PC-3 (cell line): ENCODE measurements around the gene SH3GL3. TPM values are rescaled to one million over a fixed set of nuclear protein-coding genes. Genes with fewer than 3 reads are reported as not detected.

ENCODE experiments used
- ATAC-seq: fragments of 200-7000 bp; cut with Tn5 transposase; 2 replicates; pipeline ENCODE4 v1.9.1; 2020; ENCODE audit warnings: mild to moderate bottlenecking, moderate library complexity
- BruUV-seq: library from RNA; stranded (reverse); fragments of 400-500 nt; replicated peaks from 2 replicates; lab custom pipeline; 2021; lab: Mats Ljungman, UMichigan
- CTCF ChIA-PET: fragments of 300-600 bp; sonication (Branson Sonifier 250); formaldehyde crosslinking; loops from one replicate; lab custom pipeline; 2022; ENCODE audit warnings: antibody characterized with exemption; lab: Charles Lee
- POLR2A ChIA-PET: fragments of 300-600 bp; sonication (Branson Sonifier 250); formaldehyde crosslinking; loops from one replicate; lab custom pipeline; 2022; ENCODE audit warnings: antibody characterized with exemption; ENCODE audit not compliant: unreplicated experiment; lab: Charles Lee
- DNase-seq: peaks from one replicate; pipeline ENCODE4 v3.0.0-alpha.2; 2015
- H2AFZ ChIP-seq: fragments of 300-600 bp; sonication (generic); 2 replicates; pipeline ENCODE4 v1.6.0; 2016; ENCODE audit warnings: antibody characterized with exemption, low read length
- H3F3A ChIP-seq: fragments of 300-600 bp; sonication (generic); one replicate; pipeline ENCODE4 v1.6.0; 2017; ENCODE audit warnings: antibody characterized with exemption, low read length, control low read depth, mild to moderate bottlenecking; ENCODE audit not compliant: unreplicated experiment
- H3K27ac ChIP-seq: fragments of 300-600 bp; sonication (generic); 2 replicates; pipeline ENCODE4 v1.5.1; 2016; ENCODE audit warnings: mild to moderate bottlenecking, low read length
- H3K27me3 ChIP-seq: fragments of 300-600 bp; sonication (generic); 2 replicates; pipeline ENCODE4 v1.6.1; 2016; ENCODE audit warnings: low read length, mixed read lengths
- H3K36me3 ChIP-seq: fragments of 300-600 bp; sonication (generic); 2 replicates; pipeline ENCODE4 v1.6.1; 2016; ENCODE audit warnings: low read depth, mixed run types, low read length, mixed read lengths
- H3K4me1 ChIP-seq: fragments of 300-600 bp; sonication (generic); 2 replicates; pipeline ENCODE4 v1.5.1; 2016; ENCODE audit warnings: low read length; ENCODE audit not compliant: insufficient read depth
- H3K4me2 ChIP-seq: fragments of 300-600 bp; sonication (generic); 2 replicates; pipeline ENCODE4 v1.6.0; 2016; ENCODE audit warnings: low read length
- H3K4me3 ChIP-seq: fragments of 300-600 bp; sonication (generic); 2 replicates; pipeline ENCODE4 v1.5.1; 2016; ENCODE audit warnings: mild to moderate bottlenecking, low read length, mixed read lengths
- H3K79me2 ChIP-seq: fragments of 300-600 bp; sonication (generic); 2 replicates; pipeline ENCODE4 v1.6.1; 2017; ENCODE audit warnings: low read length, mixed read lengths
- H3K9ac ChIP-seq: fragments of 300-600 bp; sonication (generic); 2 replicates; pipeline ENCODE4 v1.6.0; 2016; ENCODE audit warnings: mild to moderate bottlenecking, low read length
- H3K9me2 ChIP-seq: fragments of 300-600 bp; sonication (generic); replicated peaks from 2 replicates; pipeline ENCODE4 v1.6.1; 2016; ENCODE audit warnings: mixed run types, low read length, mixed read lengths
- H3K9me3 ChIP-seq: fragments of 300-600 bp; sonication (generic); 2 replicates; pipeline ENCODE4 v1.6.1; 2016; ENCODE audit warnings: low read length, mixed read lengths
- H4K20me1 ChIP-seq: fragments of 300-600 bp; sonication (generic); 2 replicates; pipeline ENCODE4 v1.6.1; 2016; ENCODE audit warnings: low read length, mixed read lengths
- EZH2 ChIP-seq: fragments of 300-600 bp; sonication (generic); IDR thresholded peaks from one replicate; pipeline ENCODE4 v1.6.1; 2017; ENCODE audit warnings: antibody characterized with exemption, mild to moderate bottlenecking, low read length; ENCODE audit not compliant: unreplicated experiment
- EZH2phosphoT487 ChIP-seq: fragments of 300-600 bp; sonication (generic); IDR thresholded peaks from 2 replicates; pipeline ENCODE4 v1.6.1; 2018; ENCODE audit warnings: mild to moderate bottlenecking, antibody characterized with exemption, low read length, borderline replicate concordance
- intact Hi-C: fragments of 100-400 bp; cut with micrococcal nuclease; formaldehyde crosslinking; loops from 2 replicates; pipeline ENCODE4 v1.9.0; 2023
- total RNA-seq: library from RNA; depleted of rRNA; stranded (reverse); fragments of >200 nt; gene quantifications from 2 replicates; pipeline ENCODE4 v1.2.3, GENCODE V29; 2014
- TF ChIP-seq, protein P1 (sequence below): fragments of 300-600 bp; sonication (generic); conservative IDR thresholded peaks from 2 replicates; pipeline ENCODE4 v1.5.1; 2017; ENCODE audit warnings: antibody characterized with exemption, low read depth, mild to moderate bottlenecking, low read length

The SH3GL3 gene
- total RNA-seq, 1 experiment from 2014 or later, result 3.6 TPM

- no TSS peak for BruUV-seq
- H3K9me2 ChIP-seq, result no peaks in the 10 kb centered on the region
- TF ChIP-seq EZH2phosphoT487, result no peak
- TF ChIP-seq, protein P1, sequence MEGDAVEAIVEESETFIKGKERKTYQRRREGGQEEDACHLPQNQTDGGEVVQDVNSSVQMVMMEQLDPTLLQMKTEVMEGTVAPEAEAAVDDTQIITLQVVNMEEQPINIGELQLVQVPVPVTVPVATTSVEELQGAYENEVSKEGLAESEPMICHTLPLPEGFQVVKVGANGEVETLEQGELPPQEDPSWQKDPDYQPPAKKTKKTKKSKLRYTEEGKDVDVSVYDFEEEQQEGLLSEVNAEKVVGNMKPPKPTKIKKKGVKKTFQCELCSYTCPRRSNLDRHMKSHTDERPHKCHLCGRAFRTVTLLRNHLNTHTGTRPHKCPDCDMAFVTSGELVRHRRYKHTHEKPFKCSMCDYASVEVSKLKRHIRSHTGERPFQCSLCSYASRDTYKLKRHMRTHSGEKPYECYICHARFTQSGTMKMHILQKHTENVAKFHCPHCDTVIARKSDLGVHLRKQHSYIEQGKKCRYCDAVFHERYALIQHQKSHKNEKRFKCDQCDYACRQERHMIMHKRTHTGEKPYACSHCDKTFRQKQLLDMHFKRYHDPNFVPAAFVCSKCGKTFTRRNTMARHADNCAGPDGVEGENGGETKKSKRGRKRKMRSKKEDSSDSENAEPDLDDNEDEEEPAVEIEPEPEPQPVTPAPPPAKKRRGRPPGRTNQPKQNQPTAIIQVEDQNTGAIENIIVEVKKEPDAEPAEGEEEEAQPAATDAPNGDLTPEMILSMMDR, result no peak
- no peak for TF ChIP-seq EZH2
- ChIA-PET POLR2A (no interaction called here), CTCF (no interaction called here)
- H2AFZ ChIP-seq, result no peak overlapping the region
- ATAC-seq, result no peak
- no peaks in the 10 kb centered on the region for H4K20me1 ChIP-seq
- no peak for DNase-seq
- H3K9me3 ChIP-seq, result no peaks in the 10 kb centered on the region
- H3K27ac ChIP-seq, result no peak overlapping the region
- H3K79me2 ChIP-seq, result no peaks in the 10 kb centered on the region
- H3K4me3 ChIP-seq, result no peak overlapping the region
- intact Hi-C loops, result no loop called here
- H3K4me2 ChIP-seq, result no peak overlapping the region
- no peaks in the 10 kb centered on the region for H3K27me3 ChIP-seq
- H3K36me3 ChIP-seq, result no peaks in the 10 kb centered on the region
- H3F3A ChIP-seq, result no peaks in the 10 kb centered on the region
- H3K9ac ChIP-seq, result no peak overlapping the region
- H3K4me1 ChIP-seq, result 0 out of 2 replicates have a peak, but pooled peaks cover 2% of the 10 kb centered on the region
Observed at GRCh38 chr15:83515164-83515563, 68.0 kb downstream of the SH3GL3 start.

DNA sequence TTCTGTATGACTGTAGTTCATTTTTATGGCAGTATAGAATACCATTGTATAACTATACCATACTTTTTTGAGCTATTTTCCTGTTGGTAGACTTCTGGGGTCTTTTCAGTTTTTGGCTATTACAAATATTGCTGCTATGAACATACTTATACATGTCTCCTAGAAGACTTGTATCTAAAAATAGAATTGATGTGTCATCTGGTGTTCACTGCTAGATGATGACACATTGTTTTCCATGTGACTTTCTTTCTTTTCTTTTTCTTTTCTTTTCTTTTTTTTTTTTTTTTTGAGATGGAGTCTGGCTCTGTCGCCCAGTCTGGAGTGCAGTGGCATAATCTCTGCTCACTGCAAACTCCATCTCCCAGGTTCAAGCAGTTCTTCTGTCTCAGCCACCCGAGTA lies 69.8 kb downstream of the SH3GL3 start:
- ATAC-seq, result no peak
- no peaks in the 10 kb centered on the region for H3K27me3 ChIP-seq

DNA sequence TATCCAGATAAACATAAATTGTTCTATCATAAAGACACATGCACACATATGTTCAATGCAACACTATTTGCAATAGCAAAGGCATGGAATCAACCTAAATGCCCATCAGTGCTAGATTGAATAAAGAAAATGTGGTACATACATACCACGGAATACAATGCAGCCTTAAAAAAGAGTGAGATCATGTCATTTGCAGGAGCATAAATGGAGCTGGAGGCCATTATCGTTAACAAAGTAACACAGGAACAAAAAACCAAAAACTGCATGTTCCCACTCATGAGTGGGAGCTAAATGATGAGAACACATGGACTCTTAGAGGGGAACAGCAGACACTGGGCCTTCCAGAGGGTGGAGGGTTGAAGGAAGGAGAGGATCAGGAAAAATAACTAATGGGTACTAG lies 79.2 kb downstream of the SH3GL3 start:
- CTCF ChIA-PET, result no interaction called here
- Histone ChIP-seq H3K9me2 (no peaks in the 10 kb centered on the region), H3K27ac (no peak overlapping the region), H3K27me3 (no peaks in the 10 kb centered on the region), H2AFZ (no peak overlapping the region), H3K36me3 (no peaks in the 10 kb centered on the region; the same call in 1 of the 2 replicates), H3K9ac (no peak overlapping the region), H4K20me1 (no peaks in the 10 kb centered on the region), H3K4me2 (no peak overlapping the region), H3K4me1 (peaks cover 10% of the 10 kb centered on the region), H3K9me3 (0 out of 2 replicates have a peak, but pooled peaks cover 11% of the 10 kb centered on the region), H3K4me3 (no peak overlapping the region), H3F3A (no peaks in the 10 kb centered on the region), H3K79me2 (no peaks in the 10 kb centered on the region)
- DNase-seq (no peak), ATAC-seq (no peak)
- no TSS peak for BruUV-seq
- POLR2A ChIA-PET, result no interaction called here
- no peak for TF ChIP-seq EZH2phosphoT487
- TF ChIP-seq, protein P1, result no peak
- no peak for TF ChIP-seq EZH2
- intact Hi-C loops, result no loop called here

More for the DNA sequence above, 69.8 kb downstream of the SH3GL3 start:
- no peak for TF ChIP-seq EZH2phosphoT487
- TF ChIP-seq, protein P1, result no peak
- no peak for TF ChIP-seq EZH2
- no peak overlapping the region for H3K27ac ChIP-seq
- H3K9ac ChIP-seq, result no peak overlapping the region
- H3K4me2 ChIP-seq, result no peak overlapping the region
- intact Hi-C loops, result no loop called here
- no peaks in the 10 kb centered on the region for H3K79me2 ChIP-seq
- no peaks in the 10 kb centered on the region for H3K9me3 ChIP-seq
- no peaks in the 10 kb centered on the region for H3K36me3 ChIP-seq
- H3K4me3 ChIP-seq, result no peak overlapping the region
- no TSS peak for BruUV-seq
- H2AFZ ChIP-seq, result no peak overlapping the region
- POLR2A ChIA-PET, result no interaction called here
- no peaks in the 10 kb centered on the region for H3K9me2 ChIP-seq
- H3F3A ChIP-seq, result no peaks in the 10 kb centered on the region
- CTCF ChIA-PET, result no interaction called here
- 0 out of 2 replicates have a peak, but pooled peaks cover 2% of the 10 kb centered on the region for H3K4me1 ChIP-seq
- DNase-seq, result peak; percentile 51
- no peaks in the 10 kb centered on the region for H4K20me1 ChIP-seq
